EL (cell line): ENCODE results near the gene HERC2.
A peak's percentile ranks its signal among the peaks of the same experiment; 100 is the strongest.
"Not testable (repeated sequence)": the region's sequence is repeated elsewhere in the genome, so short reads cannot be mapped to it uniquely, and the experiment has no call there.

Experiments
- DNase-seq: peaks from one replicate; pipeline ENCODE4 v3.0.0-alpha.2; 2016

The HERC2 gene

DNA sequence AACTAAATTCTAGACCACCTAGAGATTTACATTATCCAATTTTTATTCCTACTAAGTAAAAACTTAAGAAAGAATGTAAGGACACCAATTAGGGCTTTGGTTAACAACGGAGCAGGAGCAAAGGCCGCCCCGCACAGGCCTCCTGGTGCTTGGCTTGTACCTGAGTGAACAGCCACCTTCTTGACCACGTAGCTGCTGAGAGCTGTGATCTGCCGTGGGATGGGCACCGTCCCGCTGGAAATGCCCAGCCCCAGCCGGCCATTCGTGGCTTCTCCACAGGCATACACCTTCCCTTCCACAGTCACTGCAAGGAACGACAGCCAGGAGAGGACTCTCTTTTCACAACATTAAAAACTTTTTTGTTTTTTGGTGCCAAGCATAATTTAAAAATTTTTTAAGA, 143.3 kb downstream of the HERC2 start:
- no peak for DNase-seq

DNA sequence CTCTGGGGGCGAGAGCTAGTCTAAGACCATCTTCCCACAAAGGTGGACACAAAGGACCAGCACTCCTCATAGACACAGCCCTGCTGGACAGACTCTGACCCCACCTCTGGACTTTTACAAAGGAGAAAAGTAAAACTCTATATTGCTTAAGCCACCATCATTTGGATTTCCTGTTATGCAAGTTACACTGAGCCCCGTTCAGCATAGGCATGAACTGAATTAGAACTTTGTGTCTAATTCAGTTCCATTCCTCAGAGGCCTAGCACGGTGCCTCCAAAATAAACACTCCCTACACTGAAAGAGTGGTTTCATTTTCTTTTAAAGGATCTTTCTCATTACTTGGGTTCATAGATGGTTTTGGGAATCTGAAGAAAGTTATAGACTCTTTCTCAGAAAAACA, 143.7 kb downstream of the HERC2 start:
- no peak for DNase-seq

DNA sequence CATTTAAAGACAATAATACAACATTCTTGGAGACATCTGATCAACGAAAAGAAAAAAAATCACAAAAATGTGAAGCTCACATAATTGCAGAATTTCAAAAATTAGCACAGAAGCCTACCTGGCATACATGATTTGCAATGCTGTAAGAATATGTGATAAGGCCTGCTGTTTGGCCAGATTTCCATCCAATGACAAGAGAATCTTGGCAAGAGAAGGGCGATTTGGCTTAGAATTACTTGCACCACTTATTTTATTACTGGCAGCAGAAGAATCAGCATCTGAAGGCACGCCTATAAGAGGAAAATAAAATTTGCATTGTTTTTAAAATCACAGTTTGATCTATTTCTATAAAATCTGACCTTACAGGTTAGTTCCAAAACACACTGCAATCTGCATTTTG, 152.6 kb downstream of the HERC2 start:
- no peak for DNase-seq

DNA sequence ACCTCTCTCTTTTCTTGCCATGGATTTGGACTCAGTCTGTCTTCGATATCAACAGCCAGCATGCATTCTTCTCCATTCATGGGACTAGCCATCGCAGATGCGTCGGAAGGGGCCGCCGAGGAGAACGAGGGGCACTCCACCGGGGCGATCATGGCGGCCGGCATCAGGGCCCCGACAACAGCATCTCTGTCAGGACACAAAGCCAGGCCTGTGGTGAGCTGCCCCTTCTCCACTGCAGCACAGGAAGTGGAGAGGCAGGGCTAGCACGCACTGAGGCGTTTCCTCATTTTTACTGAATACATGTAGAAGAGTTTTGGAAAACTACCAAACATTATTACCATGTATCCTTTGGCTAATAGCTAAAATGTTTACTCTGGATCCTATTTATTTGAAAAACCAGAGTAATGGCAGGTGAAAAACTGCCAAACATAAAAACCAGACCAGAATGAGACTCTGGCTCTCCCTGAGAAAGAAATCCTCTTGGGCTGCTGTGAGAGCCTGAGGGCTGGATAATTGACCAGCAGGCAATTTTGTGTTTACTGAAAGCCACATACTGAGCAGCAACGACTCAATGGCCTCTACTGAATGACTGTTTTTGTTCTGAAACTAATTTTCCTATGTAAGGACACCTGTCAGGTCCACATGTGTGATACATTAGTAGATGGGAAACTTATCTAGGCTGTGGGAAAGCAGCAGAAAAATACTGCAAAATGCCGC, 153.4 kb downstream of the HERC2 start:
- not testable (repeated sequence) for DNase-seq

DNA sequence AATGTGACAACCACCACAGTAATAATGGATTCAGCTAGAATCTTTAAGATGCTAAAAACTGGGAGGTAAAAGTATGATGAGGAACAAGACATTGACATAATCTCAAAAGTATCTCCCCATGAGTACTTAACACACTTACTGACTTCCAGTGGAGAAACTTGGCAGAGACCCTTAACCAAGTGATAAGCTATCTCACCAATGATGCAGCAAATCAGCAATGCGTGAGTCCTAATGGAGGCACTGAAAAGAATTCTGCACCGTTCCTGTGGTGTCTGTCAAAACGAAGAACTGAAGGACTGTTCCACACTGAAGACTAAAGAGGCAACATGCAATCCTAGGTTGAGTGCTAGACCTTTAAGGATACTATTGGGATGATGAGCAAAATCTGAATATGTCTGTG, 154.9 kb downstream of the HERC2 start:
- DNase-seq = no peak

DNA sequence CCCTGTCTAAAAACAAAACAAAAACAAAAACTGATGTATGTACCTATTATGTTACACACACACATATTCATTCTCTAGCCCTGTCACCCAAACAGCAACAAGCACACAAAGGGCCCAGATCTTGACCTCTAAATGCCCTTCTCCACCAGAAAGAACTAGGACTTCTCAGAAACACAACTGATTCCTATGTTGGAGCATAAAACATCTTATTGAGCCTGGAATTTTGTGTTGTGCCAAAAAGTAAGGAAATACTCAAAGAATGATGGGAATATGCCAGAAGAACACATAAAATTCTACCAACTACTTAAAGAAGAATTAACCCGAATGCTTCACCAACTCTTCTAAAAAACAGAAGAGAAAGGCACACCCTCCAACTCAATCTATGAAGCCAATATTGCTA, 156.2 kb downstream of the HERC2 start:
- DNase-seq = no peak

DNA sequence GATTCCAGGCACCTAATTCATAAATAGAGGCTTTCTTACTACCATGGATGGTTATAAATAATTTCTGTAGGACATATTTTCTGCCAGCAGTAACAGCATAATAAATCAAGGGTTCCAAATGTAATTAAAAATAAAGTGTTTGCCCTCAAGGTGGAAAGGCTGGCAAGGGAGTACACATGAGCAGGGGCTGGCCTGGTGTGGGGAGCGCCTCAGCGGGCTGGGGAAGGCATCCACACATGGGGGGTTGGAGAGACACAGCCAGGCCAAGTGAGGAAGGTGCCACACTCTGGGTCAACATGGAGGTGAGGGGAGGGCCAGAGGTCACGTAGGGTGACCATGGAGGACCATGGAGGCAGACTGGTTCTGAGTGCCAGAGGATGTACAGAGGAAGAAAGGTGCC, 157.1 kb downstream of the HERC2 start:
- no peak for DNase-seq

DNA sequence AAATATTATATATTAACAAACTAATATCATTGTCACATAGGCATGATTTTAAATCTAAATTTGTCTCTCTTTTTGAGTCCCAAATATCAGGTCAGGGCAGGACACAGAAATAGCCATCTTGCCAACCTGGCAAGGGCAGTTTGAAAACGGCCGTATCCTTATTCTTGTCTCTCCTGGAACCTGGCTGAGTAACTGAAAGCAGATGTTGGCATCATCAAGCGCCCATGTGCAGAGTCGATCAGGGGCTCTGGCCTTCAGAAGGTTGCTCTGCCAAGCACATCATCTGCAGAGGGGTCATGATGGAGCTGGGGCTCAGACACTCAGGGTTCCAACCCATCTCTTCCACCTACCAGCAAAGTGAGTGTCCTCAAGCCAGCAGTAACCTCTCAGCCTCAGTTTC, 167.7 kb downstream of the HERC2 start:
- DNase-seq = no peak

DNA sequence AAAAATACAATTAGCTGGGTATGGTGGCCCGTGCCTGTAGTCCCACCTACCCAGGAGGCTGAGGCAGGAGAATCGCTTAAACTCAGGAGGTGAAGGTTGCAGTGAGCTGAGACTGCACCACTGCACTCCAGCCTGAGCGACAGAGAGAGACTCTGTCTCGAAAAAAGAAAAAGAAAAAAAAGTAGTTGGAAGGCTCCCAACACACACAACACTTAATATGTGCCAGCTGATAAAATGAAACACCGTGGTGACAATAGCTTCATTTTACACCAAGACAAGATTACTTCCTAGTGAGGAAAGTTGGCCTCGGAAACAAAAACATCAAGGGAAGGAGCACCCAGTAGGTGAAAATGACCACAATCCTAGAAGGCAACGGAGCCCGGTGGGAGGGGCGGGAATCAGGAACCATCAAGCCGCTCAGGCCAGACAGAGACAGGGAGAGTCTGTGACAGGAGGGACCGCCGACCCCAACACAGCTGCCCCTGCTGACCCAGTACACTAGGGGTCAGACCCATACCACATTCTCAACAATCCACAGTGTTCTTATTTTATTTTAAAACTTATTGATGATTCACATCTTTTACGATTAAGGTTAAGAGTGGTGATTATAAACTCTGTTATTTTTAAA, 168.4 kb downstream of the HERC2 start:
- no peak for DNase-seq

DNA sequence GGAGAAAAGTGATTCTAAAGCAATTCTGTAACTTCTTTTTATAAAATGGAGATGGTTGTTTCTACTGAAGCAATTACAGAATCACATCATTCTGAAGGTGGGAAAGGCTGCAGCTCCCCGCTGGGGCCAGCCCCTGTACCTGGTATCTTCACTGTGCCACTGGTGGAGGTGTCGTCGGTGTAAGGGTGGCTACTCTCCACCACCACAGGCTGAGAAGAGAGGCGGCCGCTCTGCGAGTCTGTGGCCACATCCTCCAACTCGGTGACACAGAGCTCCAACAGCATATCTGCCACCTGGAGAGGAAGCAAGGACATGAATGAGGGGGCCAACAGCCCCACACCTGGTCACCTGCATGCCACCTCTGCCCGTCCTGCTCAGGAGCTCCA, 169.4 kb downstream of the HERC2 start:
- DNase-seq = not testable (repeated sequence)

DNA sequence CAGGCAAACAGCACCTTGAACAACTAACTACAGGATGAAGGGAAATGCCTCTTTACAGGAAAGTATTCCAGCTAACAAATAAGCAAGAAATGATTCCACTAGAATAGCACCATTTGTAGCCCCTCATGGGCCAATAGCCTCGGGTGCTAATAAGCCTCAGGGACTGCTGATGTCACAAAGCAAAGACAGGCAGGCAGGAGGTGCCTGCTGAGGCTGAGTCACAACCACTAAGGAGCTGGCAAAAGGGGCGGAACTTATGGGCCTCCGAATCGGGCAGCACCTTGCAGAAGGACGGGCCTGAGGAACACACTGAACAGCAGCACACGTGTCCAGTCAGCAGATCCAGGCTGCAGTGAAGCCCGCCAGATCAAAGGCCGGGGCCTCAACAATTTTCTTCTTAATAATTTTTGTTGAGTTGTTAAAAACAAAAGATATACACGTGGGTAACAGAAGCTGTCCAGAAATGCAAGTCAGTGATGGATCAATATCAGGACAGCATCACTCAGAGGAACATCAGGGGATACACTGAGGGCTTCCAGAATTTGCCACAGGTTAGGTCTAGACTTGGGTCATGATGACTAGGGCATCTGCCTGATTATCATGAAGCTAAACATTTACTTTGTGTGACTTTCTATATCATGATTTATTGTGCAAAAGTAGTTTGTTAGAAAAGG, 170.0 kb downstream of the HERC2 start:
- peak; percentile 64 for DNase-seq

DNA sequence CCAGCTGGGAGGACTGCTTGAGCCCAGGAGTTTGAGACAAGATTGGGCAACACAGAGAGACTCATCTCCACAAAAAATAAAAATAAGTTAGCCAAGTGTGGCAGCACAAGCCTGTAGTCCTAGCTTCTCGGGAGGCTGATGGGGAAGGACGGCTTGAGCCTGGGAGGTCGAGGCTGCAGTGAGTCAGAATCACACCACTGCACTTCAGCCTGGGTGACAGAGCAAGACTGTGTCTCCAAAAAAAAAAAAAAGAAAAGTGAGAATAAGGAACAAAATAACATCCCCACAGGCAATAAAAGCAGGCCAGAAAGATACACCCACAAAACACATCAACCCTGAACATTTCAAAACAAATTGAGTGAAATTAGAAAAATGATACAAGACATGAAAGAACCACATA, 174.2 kb downstream of the HERC2 start:
- DNase-seq = no peak

DNA sequence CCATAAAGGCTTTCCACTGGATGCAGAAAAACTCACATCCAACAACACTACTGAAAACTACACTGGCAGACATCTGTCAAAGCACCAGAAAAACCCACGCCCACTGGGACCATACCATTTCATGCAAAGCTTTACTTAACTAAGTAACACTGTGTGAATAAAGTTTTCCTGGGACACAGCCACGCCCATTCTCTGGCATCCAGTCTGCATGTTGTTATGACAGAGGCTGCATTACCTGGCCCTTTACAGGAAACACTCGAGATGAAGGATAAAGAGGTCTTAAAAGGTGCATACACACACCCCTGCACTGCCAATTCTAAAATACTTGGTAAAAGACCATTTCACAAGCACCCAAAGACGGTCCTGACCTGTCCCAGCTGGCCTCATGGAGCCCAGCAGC, 176.6 kb downstream of the HERC2 start:
- not testable (repeated sequence) for DNase-seq

DNA sequence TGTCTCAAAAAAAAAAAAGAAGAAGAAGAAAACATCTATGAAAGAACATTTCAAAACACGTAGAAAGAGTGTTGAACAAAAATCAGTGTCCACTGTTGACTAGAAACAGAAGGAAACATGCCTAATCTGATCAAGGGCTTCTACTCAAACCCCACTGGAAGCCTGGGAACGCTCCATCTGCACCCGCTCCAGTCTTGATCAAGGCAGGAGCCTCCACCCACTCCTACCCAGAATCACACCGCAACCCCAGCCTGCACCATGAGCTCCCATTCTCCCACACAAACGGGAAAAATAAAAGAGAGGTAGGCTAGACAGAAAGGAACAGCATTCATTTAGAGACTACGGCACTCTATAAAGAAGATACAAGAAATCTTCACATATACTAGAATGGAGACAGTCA, 181.9 kb downstream of the HERC2 start:
- no peak for DNase-seq

DNA sequence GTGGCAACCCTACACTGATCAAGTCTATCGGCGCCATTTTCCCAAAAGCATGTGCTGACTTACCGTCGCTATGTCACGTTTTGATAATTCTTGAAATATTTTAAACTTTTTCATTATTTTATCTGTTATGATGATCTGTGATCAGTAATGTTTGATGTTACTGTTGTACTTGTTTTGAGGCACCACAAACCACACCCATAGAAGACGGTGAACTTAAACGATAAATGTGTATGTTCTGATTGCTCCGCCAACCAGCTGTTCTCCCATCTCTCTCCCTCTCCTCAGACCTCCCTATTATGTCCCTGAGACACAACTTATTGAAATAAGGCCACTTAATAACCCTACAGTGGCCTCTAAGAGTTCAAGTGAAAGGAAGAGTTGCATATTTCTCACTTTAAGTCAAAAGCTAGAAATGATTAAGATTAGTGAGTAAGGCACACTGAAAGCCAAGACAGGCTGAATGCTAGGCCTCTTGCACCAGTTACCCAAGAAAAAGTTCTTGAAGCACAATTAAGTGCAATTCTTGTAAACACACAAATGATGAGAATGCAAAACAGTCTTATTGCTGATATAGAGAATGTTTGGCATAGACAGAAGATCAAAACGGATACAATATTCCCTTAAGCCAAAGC, 184.5 kb downstream of the HERC2 start:
- DNase-seq = not testable (repeated sequence)

DNA sequence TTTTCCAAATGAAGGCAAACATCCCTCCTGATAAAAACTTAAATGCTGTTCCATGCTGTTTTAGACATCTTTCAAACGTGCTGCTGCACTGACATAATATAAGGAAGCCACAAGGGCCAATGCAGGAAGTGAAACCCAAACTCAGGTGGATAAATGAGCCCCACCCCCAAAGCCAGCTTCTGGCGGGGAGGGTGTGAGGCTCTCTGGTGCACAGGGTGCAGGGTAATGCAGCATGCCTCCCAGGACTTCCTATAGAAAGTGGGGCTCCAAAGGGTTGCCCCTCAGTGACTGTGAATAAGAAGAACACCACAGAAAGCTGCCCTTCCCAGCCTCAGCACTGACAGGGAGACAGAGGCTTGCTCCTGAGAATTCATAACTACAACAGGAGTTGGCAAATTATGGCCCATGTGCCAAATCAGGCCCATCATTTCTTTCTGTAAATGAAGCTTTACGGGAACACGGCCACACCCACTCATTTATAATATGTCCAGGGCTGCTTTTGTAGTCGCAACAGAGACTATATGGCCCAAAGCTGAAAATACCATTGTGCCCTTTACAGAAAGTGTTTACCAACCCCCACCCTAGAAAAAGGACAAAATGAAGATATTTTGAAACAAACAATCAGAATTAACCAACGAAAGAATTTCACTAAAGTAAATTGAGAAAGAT, 185.6 kb downstream of the HERC2 start:
- not testable (repeated sequence) for DNase-seq

DNA sequence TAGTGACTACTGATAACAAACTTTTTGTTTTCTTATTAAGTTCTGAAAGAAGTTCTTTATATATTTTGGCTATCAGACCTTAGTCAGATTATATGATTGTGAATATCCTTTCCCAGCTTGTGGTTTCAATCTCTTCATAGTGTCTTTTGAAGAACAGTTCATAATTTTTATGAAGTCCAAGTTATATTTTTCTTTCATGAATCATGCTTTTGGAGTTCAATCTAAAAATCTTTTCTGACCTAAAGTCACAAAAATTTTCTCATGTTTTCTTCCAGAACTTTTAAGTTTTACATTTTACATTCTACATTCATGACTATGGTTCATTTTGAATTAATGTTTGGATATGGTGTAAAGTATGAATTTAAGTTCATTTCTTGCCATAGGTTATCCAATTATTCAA, 188.7 kb downstream of the HERC2 start:
- peak; percentile 39 for DNase-seq

DNA sequence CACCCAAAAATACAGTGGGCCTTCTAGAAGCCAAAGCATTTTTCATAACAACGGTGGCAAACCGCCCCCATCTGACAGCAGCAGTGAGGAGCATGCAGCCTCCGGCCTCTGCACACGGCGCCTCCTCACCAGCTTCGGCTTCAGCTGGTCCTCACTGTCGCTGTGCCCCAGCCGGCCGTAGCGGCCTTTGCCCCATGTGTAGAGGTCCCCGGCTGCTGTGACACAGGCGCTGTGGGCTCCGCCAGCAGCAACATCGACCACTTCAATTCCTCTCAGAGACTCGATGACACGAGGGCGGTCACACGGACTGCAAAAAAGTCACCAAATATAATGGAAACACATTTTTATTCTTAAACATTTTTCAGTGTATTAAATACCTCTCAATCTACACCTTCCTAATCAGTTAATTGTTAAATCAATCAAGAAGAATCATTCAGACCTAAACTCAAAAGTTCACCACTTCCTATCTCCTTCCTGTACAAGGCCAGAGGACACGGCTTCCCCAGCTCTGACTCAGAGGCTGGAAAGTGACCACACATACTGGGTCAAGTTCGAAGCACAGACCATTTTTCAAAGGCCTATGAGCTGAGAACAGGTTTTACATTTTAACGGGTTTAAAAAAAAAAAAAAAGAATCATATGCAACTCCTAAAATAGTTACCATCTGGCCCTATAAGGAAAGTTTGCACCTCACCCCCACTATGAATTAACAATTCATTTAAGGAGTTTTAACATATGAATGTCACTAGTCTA, 189.3 kb downstream of the HERC2 start:
- DNase-seq = peak; percentile 73

DNA sequence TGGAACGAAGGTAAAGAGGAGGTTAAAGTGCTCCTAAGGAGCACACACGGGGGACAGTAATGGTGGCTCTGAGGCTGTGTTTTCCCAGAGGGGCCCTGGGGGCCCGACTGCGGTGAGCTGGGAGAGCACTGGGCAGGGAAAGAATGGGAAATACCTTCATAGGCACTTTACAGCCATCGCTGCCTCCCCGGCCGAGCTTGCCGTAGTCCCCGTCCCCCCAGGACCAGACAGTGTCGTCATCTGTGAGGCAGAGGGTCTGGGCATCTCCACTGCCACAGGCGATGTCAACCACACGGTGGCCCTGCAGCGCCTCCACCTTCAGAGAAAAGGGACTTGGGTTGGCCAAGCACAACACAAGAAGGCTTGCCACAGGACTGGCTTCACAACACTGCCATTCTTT, 190.0 kb downstream of the HERC2 start:
- no peak for DNase-seq

DNA sequence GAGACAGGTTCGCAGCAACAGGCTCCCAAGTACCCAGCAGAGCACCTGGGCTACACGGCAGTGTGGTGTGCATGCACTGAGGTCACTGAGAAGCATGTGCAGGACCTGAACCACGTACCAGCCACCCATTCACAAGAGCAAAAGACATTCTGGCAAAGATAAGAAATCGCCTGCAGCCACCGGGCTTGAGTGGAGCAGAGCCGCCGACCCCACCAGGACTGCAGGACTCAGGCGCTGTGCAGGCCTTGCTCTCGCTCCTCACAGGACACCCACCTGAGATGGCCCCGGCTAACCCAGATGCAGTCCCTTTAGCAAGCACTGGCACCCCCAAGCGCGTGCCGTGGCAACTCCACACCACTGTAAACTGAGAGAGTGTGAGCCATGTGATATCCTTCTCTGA, 190.6 kb downstream of the HERC2 start:
- no peak for DNase-seq

DNA sequence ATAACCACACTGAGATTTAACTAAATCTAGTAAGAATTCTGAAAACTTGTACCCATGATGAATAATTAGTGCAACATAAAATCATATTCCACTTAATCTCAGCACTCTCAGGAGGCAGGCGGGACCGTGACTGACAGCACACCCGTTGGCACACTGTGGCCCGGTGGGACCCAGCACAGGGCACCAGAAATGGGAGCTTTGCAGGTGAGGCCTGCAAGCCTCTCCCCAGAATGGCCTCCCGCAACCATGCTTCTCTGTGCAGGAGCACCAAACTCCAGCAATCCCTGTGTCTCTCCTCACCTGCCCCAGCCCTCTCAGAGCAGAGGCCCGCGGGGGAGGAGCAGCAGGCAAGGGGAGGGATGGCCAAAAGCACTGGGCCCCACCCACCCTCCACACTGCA, 191.3 kb downstream of the HERC2 start:
- no peak for DNase-seq

DNA sequence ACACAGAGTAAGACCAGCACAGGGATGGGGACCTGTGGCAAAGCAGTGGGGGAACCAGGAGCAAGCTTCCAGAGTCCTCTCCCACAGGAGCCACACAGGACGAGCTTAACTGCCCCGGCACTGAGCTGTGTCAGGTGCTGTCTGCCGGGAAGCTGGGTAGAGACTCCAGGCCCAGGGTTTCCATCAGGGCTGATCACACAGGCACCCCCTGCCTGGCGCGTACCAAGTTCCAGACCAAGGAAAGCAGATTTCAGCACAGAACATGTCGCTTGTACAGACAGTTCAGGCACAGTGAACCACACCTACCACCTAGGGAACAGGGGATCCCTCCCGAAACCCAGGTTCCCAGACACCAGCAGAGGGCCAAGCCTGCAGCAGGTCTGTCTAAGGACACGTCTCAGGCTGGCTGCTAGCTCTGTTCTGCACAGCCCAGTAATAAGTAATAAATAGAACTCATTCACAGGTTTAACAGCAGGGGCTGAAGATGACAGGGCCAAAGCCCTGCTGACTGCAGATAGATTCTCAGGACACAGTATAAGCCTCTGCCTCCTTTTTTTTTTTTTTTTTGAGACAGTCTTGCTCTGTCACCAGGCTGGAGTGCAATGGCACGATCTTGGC, 192.6 kb downstream of the HERC2 start:
- DNase-seq = no peak
